Activated T-helper 9 cell treated with anti-CD3 and anti-CD28 coated beads, Interleukin-2, amount 50 U/mL, for 16 hours (primary cell): ENCODE measurements around the gene TNFRSF12A.

ENCODE experiments used
- DNase-seq: peaks from one replicate; pipeline ENCODE4 v3.0.0-alpha.2; 2020; ENCODE audit warnings: low read depth

Gene TNFRSF12A

DNA sequence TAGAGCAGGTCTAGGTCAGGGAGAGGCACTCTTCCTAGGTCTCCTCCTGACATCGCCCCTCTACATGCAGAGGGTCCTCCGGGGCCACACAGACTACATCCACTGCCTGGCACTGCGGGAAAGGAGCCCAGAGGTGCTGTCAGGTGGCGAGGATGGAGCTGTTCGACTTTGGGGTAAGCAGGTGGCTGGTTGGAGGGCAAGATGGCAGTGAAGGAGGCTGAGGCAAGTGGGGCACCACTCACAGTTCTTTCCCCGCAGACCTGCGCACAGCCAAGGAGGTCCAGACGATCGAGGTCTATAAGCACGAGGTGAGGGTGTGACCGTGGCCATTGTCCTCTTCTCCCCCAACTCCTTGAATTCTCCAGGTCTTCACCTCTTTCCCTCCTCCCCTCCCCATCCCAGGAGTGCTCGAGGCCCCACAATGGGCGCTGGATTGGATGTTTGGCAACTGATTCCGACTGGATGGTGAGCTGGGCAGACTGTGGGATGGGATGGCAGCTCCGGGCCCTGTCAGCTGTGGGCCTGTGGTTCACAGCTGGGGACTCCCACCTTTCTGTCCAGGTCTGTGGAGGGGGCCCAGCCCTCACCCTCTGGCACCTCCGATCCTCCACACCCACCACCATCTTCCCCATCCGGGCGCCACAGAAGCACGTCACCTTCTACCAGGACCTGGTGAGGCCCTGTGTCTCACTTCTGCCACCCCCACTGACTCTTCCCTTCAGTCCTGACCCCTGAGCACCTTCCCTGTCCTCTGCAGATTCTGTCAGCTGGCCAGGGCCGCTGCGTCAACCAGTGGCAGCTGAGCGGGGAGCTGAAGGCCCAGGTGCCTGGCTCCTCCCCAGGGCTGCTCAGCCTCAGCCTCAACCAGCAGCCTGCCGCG, 6.7 kb downstream of the TNFRSF12A start:
- no peak for DNase-seq

DNA sequence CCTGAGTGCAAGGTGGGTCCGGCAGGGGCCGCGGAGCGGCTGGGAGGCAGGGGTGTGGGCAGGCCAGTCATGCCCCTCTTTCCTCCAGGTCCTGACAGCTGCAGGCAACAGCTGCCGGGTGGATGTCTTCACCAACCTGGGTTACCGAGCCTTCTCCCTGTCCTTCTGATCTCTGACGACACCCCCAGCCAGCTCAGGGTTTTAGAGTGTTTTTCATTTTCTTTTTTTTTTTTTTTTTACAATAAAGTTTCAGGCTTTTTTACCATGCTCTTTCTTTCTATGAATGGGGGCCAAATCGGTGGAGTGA, 7.3 kb downstream of the TNFRSF12A start:
- no peak for DNase-seq

DNA sequence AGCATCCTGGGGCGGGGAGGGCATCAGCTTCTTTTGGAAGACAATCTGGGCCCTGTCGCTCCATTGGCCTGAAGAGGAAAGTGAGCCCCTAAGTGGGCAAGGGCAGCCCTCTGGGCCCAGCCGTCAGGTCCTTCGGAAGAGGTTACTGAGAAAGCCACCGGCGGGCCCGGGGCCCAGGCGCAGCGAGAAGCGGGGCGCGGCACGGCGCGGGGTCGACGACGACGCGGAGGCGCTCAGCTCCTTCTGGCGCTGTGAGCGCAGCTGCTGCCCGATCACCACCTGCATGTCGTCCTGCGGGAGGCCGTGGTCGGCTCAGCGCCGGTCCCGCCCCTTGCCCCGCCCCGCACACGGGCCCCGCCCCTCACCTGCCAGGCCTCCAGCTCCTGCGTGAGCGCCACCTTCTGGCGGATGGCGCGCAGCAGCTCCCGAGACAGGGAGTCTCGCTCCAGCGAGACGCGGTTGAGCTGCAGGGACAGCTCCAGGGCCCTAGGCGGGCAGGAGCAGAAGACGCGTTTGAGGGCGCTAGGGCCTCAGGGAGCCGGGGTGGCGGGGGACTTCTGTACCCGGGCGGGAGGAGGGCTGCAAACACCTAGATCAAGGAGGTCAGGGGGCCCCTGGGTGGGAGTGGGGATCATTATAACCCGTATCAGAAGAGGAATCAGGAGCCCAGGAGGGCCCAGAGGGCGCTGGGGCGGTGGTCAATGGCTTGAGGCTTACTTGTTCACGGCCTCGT, 8.0 kb downstream of the TNFRSF12A start:
- peak; percentile 84 for DNase-seq

DNA sequence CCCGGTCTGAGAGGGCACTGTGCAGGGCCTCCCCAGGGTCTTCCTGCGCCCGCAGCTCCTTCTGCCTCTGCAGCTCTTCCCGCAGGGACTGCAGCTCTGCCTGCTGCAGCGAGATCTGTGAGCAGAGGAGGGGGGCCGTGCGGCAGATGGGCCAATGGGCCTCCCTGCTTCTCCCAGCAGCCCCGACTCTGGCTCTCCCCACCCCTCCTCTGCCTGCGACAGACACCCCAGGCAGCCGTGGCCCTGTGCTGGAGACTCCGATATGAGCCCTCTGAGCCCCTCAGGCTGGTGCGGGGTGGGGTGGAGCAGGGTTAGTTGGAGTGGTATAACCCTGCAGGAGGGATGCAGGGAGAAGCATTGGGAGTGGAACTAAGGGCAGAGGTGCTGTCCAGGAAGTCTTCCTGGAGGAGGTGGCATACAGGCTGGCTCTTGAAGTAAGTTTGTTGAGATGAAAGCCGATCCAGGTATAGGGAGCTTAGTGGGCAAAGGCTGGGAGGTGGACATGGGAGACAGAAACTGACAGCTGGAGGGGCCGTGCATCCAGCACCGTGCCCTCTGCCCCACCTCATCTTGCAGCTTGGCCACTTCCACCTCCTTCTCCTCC, 8.7 kb downstream of the TNFRSF12A start:
- DNase-seq = no peak

GRCh38 chr16:3029491-3030221, 9.5 kb downstream of the TNFRSF12A start:
- peak; percentile 25 for DNase-seq

GRCh38 chr16:3030222-3031212, 10.3 kb downstream of the TNFRSF12A start:
- DNase-seq = no peak

DNA sequence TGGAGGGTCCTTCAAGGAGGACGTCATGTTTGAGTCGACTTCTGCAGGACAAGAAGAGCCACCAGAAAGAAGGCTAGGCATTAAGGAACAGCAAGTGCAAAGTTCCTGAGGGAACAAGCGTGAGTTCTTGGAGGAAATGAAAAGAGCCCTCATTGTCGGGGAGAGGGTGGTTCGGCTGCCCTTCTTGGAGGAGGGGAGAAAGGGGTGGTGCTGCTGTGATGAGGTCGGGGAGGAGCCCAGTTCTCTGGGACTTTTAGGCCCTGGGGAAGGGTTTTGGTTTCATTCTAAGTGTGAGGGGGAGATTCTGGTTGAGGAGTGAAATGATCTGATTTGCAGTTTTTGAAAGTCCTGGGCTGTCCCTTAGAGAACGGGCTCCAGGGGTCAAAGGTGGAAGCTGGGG, 12.5 kb downstream of the TNFRSF12A start:
- DNase-seq = no peak

DNA sequence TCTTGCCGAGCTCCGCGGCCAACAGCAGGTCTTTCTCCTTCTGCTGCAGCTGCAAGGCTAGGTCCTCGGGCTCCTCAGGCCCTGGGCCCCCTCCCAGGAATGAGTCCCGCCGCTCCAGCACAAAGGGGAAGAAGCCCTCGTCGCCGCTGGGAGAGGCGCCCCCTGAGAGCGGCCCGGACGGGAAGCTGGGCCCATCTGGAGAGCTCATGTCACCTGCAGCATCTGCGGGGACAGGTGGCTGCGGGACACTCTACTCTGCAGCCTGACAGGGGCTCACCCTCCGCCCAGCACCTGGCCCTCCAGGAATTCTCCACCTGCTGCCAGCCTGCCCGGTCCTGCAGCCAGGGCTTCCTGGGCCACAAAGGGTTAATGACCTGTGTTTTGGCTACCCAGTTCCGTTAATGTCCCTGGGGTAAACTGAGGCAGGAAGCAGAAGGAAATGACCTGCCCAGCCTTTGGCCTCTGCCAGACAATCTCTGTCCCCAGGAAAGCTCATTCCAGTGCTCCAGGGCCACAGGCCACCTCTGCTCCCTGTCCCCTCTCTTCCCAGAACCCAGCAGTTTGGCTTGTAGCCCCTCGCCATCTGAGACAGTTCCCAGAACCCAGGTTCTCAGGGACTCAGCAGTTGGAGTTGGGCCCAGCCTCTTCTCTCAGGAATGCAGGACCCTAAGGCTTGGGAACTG, 15.3 kb downstream of the TNFRSF12A start:
- DNase-seq = no peak

DNA sequence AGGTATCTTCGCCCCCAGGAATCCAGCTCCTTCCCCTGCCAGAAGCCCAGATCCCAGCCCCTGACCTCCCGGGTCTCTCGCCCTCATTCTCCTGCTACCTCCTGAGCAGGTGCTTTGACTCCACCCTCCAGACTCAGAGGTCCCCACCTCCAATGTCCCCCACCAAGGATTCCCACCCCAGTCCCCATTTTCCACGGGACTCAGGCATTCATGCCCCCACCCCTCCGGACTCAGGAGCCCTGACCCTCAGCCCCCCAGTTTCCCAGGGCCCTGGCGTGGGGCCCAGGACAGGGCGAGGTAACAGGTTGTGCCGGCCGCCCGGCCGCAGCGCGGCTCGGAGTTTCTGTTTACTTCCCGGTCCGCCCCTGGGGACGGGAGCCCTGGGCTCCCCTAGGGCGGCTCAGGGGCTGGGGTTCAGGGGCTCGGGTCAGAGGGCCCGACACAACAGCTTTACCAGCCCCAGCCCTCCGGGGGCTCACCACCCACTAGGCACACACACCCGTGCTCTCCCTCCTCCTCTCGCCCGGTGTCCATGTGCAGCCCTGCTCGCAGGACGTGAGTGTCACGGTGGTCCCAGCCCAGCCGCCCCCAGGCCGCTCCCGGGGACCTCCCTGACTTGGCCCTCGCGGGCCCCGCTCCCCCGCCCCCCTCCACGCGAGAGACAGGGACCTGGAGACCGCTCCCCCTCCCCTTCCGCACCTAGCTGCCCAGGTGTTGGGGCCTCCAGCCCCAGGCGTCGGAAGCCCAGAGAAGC, 16.0 kb downstream of the TNFRSF12A start:
- DNase-seq = no peak

DNA sequence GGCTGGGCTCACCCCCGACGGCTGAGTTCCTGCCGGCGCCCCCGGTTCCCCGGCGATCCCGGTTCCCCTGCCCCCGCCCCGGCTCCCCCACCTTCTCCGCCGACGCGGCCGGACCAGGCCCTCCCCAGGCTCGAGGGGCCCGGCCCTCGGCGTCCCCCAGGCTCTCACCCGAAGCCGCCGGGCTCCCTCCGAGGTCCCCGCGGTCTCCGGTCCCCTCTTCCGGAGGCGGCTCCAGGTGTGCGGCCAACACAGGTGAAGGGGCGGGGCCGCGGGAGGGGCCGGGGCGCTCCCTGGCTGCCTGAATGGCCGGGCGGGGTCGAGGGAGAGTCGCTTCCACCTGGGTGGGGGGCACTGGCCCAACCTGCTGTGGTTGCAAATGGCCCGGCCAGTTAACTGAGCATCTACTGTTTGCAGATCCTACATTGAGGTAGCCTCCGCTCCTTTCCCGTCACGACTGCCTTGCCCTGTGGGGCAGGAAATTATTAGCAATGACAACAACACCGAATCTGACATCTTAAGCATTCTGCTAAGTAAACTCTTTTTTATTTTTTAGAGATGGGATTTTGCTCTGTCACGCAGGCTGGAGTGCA, 16.7 kb downstream of the TNFRSF12A start, which contains the start of gene BICDL2:
Gene BICDL2 (minus strand): TSS at position 219 of the 590 bp plus-strand sequence. CDS start 1,448 bp downstream, outside the sequence.
- DNase-seq = no peak

DNA sequence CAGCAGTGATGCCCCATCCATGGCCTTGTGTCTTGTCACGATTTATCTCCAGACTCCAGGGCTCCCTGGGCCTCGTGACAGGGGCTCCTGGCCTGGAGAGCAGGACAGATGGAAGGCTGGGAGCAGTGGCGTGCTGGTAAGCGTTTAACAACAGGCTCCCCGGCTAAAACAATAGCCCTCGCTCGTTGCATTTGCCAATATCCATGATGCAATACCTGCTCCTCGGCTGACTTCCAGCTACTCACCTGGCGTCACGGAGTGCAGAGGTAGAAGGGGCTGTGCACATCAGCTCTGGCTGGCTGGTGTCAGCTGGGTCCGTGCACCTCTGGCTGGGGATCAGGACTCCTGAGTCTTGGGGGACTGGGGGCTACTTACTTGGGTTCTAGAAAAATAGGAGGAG, 18.1 kb downstream of the TNFRSF12A start:
- no peak for DNase-seq

DNA sequence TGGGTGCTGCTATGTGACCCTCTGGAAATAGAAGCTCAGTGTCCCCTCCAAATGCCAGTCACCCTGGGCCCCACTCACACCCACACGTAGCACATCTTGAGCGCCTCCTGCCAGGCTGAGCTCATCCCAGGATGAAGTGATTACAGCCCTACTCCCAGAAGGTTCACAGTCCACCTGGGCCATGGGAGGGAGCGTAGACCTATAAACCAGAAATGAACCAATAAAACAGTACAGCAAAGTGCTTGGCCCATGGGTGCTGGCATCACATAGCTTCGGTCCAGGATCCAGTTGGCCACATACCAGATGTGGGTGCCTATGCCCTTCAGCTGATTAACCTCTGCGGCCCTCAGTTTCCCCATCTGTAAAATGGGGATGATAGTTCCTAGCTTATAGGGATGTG, 18.7 kb downstream of the TNFRSF12A start:
- DNase-seq = no peak

DNA sequence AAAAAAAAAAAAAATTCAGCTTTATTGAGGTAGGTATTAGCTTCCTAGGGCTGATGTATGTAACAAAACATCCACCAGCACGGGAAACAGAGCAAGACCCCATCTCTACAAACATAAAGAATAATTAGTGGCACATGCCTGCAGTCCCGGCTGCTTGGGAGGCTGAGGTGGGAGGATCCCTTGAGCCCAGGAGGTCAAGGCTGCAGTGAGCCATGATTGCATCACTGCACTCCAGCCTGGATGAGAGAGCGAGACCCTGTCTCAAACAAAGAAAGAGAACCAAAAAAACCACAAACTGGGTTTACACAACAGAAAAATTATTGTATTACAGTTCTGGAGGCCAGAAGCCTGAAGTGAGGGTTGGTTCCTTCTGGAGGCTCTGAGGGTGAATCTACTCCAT, 22.2 kb downstream of the TNFRSF12A start:
- DNase-seq = no peak

DNA sequence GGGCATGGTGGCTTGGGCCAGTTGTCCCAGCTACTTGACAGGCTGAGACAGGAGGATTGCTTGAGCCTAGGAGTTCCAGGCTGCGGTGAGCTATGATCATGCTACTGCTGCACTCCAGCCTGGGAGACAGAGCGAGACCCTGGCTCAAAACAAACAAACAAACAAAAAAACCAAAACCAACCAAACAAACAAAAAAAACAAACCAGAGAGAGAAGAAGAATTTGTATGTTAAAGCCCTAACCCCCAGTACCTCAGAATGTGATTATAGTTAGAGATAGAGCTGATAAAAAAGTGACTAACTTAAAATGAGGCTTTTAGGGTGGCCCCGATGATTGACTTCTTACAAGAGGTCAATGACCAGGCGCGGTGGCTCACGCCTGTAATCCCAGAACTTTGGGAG, 24.5 kb downstream of the TNFRSF12A start:
- DNase-seq = no peak

DNA sequence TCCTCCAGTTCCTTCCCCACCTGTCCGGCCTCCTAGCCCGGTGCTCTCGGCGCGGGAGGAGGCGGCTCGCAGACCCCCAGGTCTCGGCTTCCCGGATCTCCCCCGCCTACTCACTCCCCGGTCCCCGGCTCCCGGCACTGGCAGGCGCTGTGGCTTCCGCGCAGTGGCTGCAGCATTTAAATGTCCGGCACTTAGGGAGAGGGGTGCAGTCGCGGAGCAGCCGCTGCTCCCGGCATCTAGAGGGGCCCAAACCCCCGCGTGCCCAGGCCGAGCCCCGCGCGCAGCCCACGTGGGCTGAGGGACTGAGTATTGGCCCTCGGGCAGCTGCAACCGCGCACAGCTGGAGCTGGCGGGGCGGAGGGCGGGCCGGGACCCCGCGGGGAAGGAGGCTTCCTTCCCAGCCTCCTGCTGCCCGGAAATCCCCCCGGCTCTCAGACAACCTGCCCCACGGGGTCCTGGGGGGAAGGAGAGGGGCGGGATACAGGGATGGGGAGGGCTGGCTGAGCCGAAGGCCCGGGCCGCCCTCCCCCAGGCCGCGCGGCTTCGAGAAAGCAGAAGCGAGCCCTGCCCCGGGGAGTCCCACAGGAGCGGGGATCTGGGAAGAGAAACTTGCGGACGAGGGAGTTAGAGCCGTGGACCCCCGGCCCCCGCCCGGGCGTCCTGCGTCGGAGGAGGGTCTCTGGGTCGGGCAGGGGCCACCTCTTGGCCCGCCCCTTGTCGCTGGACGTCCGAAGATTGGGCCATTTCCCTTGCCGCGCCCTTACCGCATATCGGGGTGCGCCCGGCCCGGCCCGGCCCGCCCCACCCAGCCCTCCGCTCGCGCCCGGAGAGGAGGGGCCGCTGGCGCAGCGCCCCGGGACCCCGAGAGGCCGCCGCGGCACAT, 25.8 kb downstream of the TNFRSF12A start, which contains the start of gene MMP25:
Gene MMP25 (plus strand): TSS at position 804 of the 883 bp plus-strand sequence. CDS start 357 bp downstream, outside the sequence.
- DNase-seq = no peak

GRCh38 chr16:3046641-3047386, 26.6 kb downstream of the TNFRSF12A start:
- no peak for DNase-seq

DNA sequence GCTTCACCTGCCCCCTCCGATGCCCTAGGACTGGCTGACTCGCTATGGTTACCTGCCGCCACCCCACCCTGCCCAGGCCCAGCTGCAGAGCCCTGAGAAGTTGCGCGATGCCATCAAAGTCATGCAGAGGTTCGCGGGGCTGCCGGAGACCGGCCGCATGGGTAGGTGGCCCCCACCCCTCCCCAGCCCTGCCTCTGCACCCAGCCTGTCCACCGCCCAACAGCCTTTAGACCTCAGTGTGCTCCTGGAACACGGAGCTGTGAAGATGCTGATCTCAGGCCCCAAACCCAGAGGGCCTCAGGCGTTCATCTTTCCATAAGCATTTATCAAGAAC, 27.2 kb downstream of the TNFRSF12A start:
- DNase-seq = no peak
